Ovary (tissue), 9 donors: Measurements from ENCODE around the gene SRGAP3. TPM values are rescaled to one million over a fixed set of nuclear protein-coding genes. Genes with fewer than 3 reads are reported as not detected.

Source experiments
- DNase-seq, 5 donors: peaks; one replicate each; pipeline ENCODE4 v3.0.0-alpha.2; 2019 to 2020
- H3K27ac ChIP-seq, 2 donors: fragments of 200-600 bp; one replicate each; pipeline versions ENCODE4 v1.5.1 to v1.8.0; 2019 to 2022
- H3K27me3 ChIP-seq: fragments of 200-600 bp; one replicate; pipeline ENCODE4 v1.8.0; 2022
- H3K36me3 ChIP-seq: fragments of 200-600 bp; sonication (generic); one replicate; pipeline ENCODE4 v1.5.1; 2019
- H3K4me1 ChIP-seq: one replicate; pipeline ENCODE4 v1.8.1; 2013; ENCODE audit warnings: mild to moderate bottlenecking, moderate library complexity; ENCODE audit not compliant: insufficient read depth
- H3K4me3 ChIP-seq: fragments of 200-600 bp; sonication (generic); one replicate; pipeline ENCODE4 v1.5.1; 2017
- H3K9me3 ChIP-seq, 2 donors: fragments of 200-600 bp in 1 of 2; sonication (generic) in 1 of 2; one replicate each; pipeline versions ENCODE4 v1.5.1 to v1.8.1; 2013 to 2019; ENCODE audit warnings: mild to moderate bottlenecking in 1 of 2, moderate library complexity in 1 of 2
- EP300 ChIP-seq: sonication (generic); formaldehyde crosslinking; IDR thresholded peaks from one replicate; pipeline ENCODE4 v1.6.1; 2017; ENCODE audit warnings: antibody characterized with exemption
- POLR2A ChIP-seq: fragments of 450-650 bp; IDR thresholded peaks from one replicate; pipeline ENCODE4 v1.6.1; 2017; ENCODE audit warnings: antibody characterized with exemption, mild to moderate bottlenecking, moderate library complexity
- WGBS, 3 donors: extraction: QIAGEN DNeasy Blood & Tissue Kit in 1 of 3; methylation state at CpG; one replicate each; pipeline versions ENCODE4 v1.1.5 to v1.1.7; 2013 to 2017; 5-methylcytosine and 5-hydroxymethylcytosine counted together
- intact Hi-C, 4 donors: fragments of 100-400 bp; cut with DNase I; formaldehyde crosslinking; loops; one replicate each; pipeline versions ENCODE4 v1.11.0 to v1.15.1; 2022 to 2023
- polyA plus RNA-seq, 2 donors: library from polyadenylated mRNA; stranded (reverse); fragments of 200-250 nt in 1 of 2; fragments of 350-450 nt in 1 of 2; fragmentation: Illumina TruSeq in 1 of 2; extraction: RNeasy Lipid Tissue Mini Kit (QIAGEN cat#74804) in 1 of 2; gene quantifications; one replicate each; pipeline ENCODE4 v1.2.3, GENCODE V29; 2013 to 2014
- total RNA-seq, 7 donors: library from RNA; depleted of rRNA in 2 of 7; stranded (reverse); fragments of >200 nt in 2 of 7; fragmentation: NEBNext Ultra II Directional in 3 of 7; extraction: Animal tissue kit (Norgen Biotek cat#: 25700) in 3 of 7; gene quantifications; one replicate each; pipeline versions ENCODE4 v1.1.0 to v1.2.4, GENCODE V29; 2016 to 2023
- TF ChIP-seq, protein P1 (sequence below), 3 donors: fragments of 450-650 bp in 2 of 3; fragments of 200-600 bp in 1 of 3; IDR thresholded peaks; one replicate each; pipeline versions ENCODE4 v1.5.1 to v1.8.0; 2016 to 2022; ENCODE audit warnings: antibody characterized with exemption in 3 of 3, mild to moderate bottlenecking in 1 of 3
- donor health status: DM: no; HTN: no; CAD: no; lungs with moderate emphysema.
- donor health status: DM: no; HTN: no; CAD: no.
- donor health status: Bipolar disorder and iron deficiency.
- donor health status: DM: yes; HTN: yes; CAD: no.
- donor health status: DM: no; HTN: no; CAD: no.
- donor health status: DM: yes; HTN: yes; CAD: no.

Gene SRGAP3
- total and polyA plus RNA-seq, 9 donors = 2.1 to 36.8 (median 13.1) TPM

DNA sequence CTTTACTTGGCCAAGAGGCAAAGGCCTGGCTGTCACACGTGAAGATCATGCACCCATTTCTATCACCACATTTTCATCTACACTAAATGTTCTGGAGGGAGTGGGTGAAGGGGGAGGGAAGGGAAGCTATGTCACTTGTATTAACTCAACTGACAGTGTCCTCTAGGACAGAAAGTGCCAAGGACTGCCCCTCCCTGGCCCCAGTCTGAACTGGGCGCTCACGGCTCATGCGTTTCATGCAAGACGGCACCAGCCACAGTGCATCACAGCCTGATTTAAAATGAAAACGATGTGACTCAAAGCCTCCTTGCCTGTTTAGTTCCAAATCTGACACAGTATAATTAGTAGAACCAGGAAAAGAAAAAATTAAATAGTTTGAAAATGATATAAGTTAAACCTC, 265.4 kb downstream of the SRGAP3 start:
- WGBS, 3 donors = 87 to 90% (median 89%) methylated on average over 6 of the region's 6 CpGs
- Histone ChIP-seq H3K4me3 (no peak overlapping the region), H3K4me1 (no peaks in the 10 kb centered on the region), H3K9me3 (no peaks in the 10 kb centered on the region), H3K27ac (no peak overlapping the region), H3K27me3 (no peaks in the 10 kb centered on the region), H3K36me3 (no peaks in the 10 kb centered on the region)
- intact Hi-C loops = loop anchor here in 1 of 4 donors (5.0 kb wide), 1 partner anchor 323 kb away; no protein-coding TSS in a partner anchor
- TF ChIP-seq, protein P1, sequence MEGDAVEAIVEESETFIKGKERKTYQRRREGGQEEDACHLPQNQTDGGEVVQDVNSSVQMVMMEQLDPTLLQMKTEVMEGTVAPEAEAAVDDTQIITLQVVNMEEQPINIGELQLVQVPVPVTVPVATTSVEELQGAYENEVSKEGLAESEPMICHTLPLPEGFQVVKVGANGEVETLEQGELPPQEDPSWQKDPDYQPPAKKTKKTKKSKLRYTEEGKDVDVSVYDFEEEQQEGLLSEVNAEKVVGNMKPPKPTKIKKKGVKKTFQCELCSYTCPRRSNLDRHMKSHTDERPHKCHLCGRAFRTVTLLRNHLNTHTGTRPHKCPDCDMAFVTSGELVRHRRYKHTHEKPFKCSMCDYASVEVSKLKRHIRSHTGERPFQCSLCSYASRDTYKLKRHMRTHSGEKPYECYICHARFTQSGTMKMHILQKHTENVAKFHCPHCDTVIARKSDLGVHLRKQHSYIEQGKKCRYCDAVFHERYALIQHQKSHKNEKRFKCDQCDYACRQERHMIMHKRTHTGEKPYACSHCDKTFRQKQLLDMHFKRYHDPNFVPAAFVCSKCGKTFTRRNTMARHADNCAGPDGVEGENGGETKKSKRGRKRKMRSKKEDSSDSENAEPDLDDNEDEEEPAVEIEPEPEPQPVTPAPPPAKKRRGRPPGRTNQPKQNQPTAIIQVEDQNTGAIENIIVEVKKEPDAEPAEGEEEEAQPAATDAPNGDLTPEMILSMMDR (IDR thresholded peaks at IDR 0.05) = no peak
- no peak for TF ChIP-seq POLR2A
- no peak for DNase-seq

DNA sequence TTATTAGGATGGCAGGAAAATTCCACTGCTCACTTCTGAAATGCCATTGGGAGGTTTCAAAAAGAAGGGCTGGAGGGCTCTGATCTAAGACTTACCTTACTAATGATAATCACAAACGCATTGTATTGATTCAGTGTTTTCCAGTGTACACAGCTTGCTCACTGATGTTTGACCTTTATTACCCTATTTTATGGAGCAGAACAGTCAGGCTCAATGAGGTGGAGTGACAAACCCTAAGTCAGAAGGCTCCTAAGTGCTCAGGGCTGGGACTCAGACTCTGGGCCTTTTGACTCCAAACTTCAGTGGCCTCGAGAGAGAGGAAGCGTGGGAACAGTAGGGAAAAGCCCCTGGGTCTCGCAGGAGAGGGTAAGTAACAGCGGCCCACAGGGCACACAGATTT, 265.9 kb downstream of the SRGAP3 start:
- intact Hi-C loops = loop anchor here in 1 of 4 donors (5.0 kb wide), 1 partner anchor 324 kb away; no protein-coding TSS in a partner anchor
- no peak overlapping the region for H3K4me3 ChIP-seq
- H3K36me3 ChIP-seq = no peaks in the 10 kb centered on the region
- no peaks in the 10 kb centered on the region for H3K9me3 ChIP-seq
- TF ChIP-seq POLR2A (no peak), EP300 (no peak)
- TF ChIP-seq, protein P1 (IDR thresholded peaks at IDR 0.05) = no peak
- no peaks in the 10 kb centered on the region for H3K27me3 ChIP-seq
- no peaks in the 10 kb centered on the region for H3K4me1 ChIP-seq
- H3K27ac ChIP-seq = no peak overlapping the region
- DNase-seq = no peak
- WGBS, 3 donors = 91 to 98% (median 94%) methylated on average over 5 of the region's 5 CpGs

DNA sequence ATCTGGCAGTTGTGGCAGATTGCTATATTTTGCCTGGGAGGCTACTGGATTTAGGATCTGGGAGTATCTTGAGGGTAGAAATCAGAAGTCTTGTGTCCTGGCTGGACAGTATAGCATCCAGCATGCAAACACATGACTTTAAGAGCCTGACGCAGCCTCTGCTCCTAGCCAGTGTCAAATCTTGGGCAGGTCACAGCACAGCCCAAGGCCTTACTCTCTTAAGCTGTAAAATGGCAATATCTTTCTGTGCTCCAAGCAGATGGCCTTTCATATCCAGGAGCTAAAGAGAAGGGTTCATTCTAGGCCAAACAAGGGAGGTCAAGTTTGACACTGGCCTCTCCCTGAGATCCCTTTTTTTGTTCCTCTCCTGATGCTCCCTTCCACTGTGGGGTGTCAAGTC, 266.4 kb downstream of the SRGAP3 start:
- no peak for TF ChIP-seq EP300
- TF ChIP-seq POLR2A = no peak
- TF ChIP-seq, protein P1 (IDR thresholded peaks at IDR 0.05) = no peak
- no peaks in the 10 kb centered on the region for H3K4me1 ChIP-seq
- no peaks in the 10 kb centered on the region for H3K27me3 ChIP-seq
- WGBS, 3 donors = 53 to 85% (median 75%) methylated on average over 1 of the region's 1 CpG
- intact Hi-C loops = loop anchor here in 1 of 4 donors (5.0 kb wide), 1 partner anchor 324 kb away; no protein-coding TSS in a partner anchor
- H3K4me3 ChIP-seq = no peak overlapping the region
- H3K36me3 ChIP-seq = no peaks in the 10 kb centered on the region
- DNase-seq = no peak
- H3K9me3 ChIP-seq = no peaks in the 10 kb centered on the region
- H3K27ac ChIP-seq = no peak overlapping the region

DNA sequence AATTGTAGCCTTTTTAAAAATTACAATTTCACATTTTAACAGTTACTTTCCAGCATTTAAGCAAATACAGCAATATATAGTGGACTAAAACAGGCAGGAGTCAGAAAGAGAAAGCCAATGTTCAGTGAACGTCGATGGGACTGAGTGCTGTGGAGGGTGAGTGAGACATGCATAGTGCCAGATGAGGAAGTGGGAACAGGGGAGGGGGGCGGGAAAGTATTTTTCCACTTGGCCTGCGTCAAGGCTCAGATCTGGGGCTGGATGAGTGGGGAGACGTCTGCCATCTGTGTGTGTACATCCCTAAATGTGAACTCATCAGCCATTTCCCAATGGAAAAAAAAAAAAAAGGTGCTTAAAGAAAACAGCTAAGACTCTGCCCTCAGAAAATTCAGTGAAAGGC, 266.9 kb downstream of the SRGAP3 start:
- 22 to 25% (median 23%) methylated on average over 5 of the region's 5 CpGs for WGBS, 3 donors
- Histone ChIP-seq H3K4me3 (no peak overlapping the region), H3K27ac (no peak overlapping the region), H3K4me1 (no peaks in the 10 kb centered on the region), H3K36me3 (no peaks in the 10 kb centered on the region), H3K9me3 (no peaks in the 10 kb centered on the region), H3K27me3 (no peaks in the 10 kb centered on the region)
- TF ChIP-seq POLR2A (no peak), EP300 (no peak)
- TF ChIP-seq, protein P1 (IDR thresholded peaks at IDR 0.05) = no peak
- intact Hi-C loops = loop anchor here in 1 of 4 donors (5.0 kb wide), 1 partner anchor 325 kb away; no protein-coding TSS in a partner anchor
- no peak for DNase-seq
